Pancreas (tissue), 10 donors: ENCODE measurements around the gene SAE1. TPM values are rescaled to one million over a fixed set of nuclear protein-coding genes. Genes with fewer than 3 reads are reported as not detected.
A peak's percentile ranks its signal among the peaks of the same experiment; 100 is the strongest.

ENCODE experiments used
- ATAC-seq, 4 donors: fragments of 200-7000 bp; cut with Tn5 transposase; one replicate each; pipeline versions ENCODE4 v1.8.0 to v1.9.1; 2020; ENCODE audit warnings: mild to moderate bottlenecking in 4 of 4, moderate library complexity in 4 of 4
- DNase-seq, 6 donors: peaks; one replicate each; pipeline ENCODE4 v3.0.0-alpha.2; 2020
- FAIRE-seq: peaks from 2 replicates; lab custom pipeline; 2012; peaks lifted over from hg19 to GRCh38; lab: Jason Lieb, UNC
- H3K27ac ChIP-seq, 4 donors: fragments of 200-600 bp; sonication (generic); 1 replicate in 3 of 4; 2 replicates in 1 of 4; pipeline versions ENCODE4 v1.5.0 to v1.8.0; 2020
- H3K27me3 ChIP-seq, 4 donors: fragments of 200-600 bp; one replicate each; pipeline ENCODE4 v1.8.0; 2021
- H3K36me3 ChIP-seq, 3 donors: fragments of 200-600 bp; sonication (generic) in 1 of 3; one replicate each; pipeline versions ENCODE4 v1.5.0 to v1.8.0; 2020 to 2021
- H3K4me1 ChIP-seq, 3 donors: fragments of 200-600 bp; one replicate each; pipeline ENCODE4 v1.8.0; 2021
- H3K4me3 ChIP-seq, 4 donors: fragments of 200-600 bp; sonication (generic) in 2 of 4; one replicate each; pipeline versions ENCODE4 v1.5.0 to v1.8.0; 2020 to 2021
- H3K9me3 ChIP-seq, 4 donors: fragments of 200-600 bp; one replicate each; pipeline ENCODE4 v1.8.0; 2021
- CTCF ChIP-seq, 4 donors: fragments of 200-600 bp; sonication (generic) in 3 of 4; IDR thresholded peaks; one replicate each; pipeline versions ENCODE4 v1.5.0 to v1.8.0; 2021; ENCODE audit warnings: antibody characterized with exemption in 4 of 4
- WGBS, 2 donors: extraction: QIAGEN DNeasy Blood & Tissue Kit; methylation state at CpG; one replicate each; pipeline ENCODE4 v1.1.7; 2013; 5-methylcytosine and 5-hydroxymethylcytosine counted together
- intact Hi-C, 3 donors: fragments of 100-400 bp; cut with DNase I; formaldehyde crosslinking; loops; one replicate each; pipeline versions ENCODE4 v1.11.1 to v1.14.2; 2022
- polyA plus RNA-seq, 2 donors: library from polyadenylated mRNA; stranded (reverse); fragments of 200-250 nt; gene quantifications; one replicate each; pipeline ENCODE4 v1.2.3, GENCODE V29; 2013
- total RNA-seq, 6 donors: library from RNA; stranded (reverse); fragmentation: NEBNext Ultra II Directional in 4 of 6; extraction: Animal tissue kit (Norgen Biotek cat#: 25700) in 4 of 6; gene quantifications; one replicate each; pipeline versions ENCODE4 v1.2.1 to v1.2.4, GENCODE V29; 2021 to 2023
- donor health status: healthy with polysubstance abuse.
- donor health status: DM: no; HTN: no; CAD: no; lungs with moderate emphysema.
- donor health status: DM: no; HTN: no; CAD: no.
- donor health status: control.
- donor health status: control.
- donor health status: Bipolar disorder and iron deficiency.
- donor health status: DM: yes; HTN: yes; CAD: no.
- donor health status: DM: no; HTN: no; CAD: no.
- donor health status: DM: no; HTN: no; CAD: no.
- donor health status: DM: yes; HTN: yes; CAD: no.

Gene SAE1
- total and polyA plus RNA-seq, 8 donors, result 10.0 to 25.8 (median 20.1) TPM

GRCh38 chr19:47152632-47153031 is 22.0 kb downstream of the SAE1 start:
- 33 to 36% methylated on average over 2 of the region's 2 CpGs for WGBS, 2 donors
- Histone ChIP-seq H3K9me3 (no peaks in the 10 kb centered on the region), H3K27me3 (no peaks in the 10 kb centered on the region), H3K4me1 (peaks cover 12 to 16% (median 14%) of the 10 kb centered on the region in 3 donors), H3K27ac (peak overlapping the region in 2 of 4 donors; percentile 8 to 32), H3K36me3 (peaks cover 0 to 10% (median 3%) of the 10 kb centered on the region in 3 donors), H3K4me3 (no peak overlapping the region)
- DNase-seq (peak in 1 of 6 donors; percentile 22), FAIRE-seq (no peak), ATAC-seq (peak in 3 of 4 donors; percentile 80 to 82 (median 81))
- TF ChIP-seq CTCF (IDR thresholded peaks at IDR 0.05), result no peak
- intact Hi-C loops, result loop anchor here in 2 of 3 donors (10.0 kb wide), 2 partner anchors 52 to 92 kb away; no protein-coding TSS in a partner anchor

- intact Hi-C loops, result loop anchor here in 2 of 3 donors (10.0 kb wide), 2 partner anchors 52 to 92 kb away; no protein-coding TSS in a partner anchor
- Histone ChIP-seq H3K27me3 (no peaks in the 10 kb centered on the region), H3K4me1 (peaks cover 14 to 16% (median 14%) of the 10 kb centered on the region in 3 donors), H3K4me3 (no peak overlapping the region), H3K9me3 (no peaks in the 10 kb centered on the region), H3K36me3 (peaks cover 0 to 10% (median 3%) of the 10 kb centered on the region in 3 donors), H3K27ac (no peak overlapping the region)
- FAIRE-seq (no peak), ATAC-seq (no peak), DNase-seq (no peak)
- 52 to 60% methylated on average over 2 of the region's 2 CpGs for WGBS, 2 donors
- TF ChIP-seq CTCF (IDR thresholded peaks at IDR 0.05), result no peak
Observed at GRCh38 chr19:47153266-47153665, 22.6 kb downstream of the SAE1 start.

- DNase-seq (no peak), FAIRE-seq (no peak), ATAC-seq (no peak)
- TF ChIP-seq CTCF (IDR thresholded peaks at IDR 0.05), result no peak
- H3K9me3 ChIP-seq, result no peaks in the 10 kb centered on the region
- no peak overlapping the region for H3K4me3 ChIP-seq
- peaks cover 0 to 9% (median 3%) of the 10 kb centered on the region in 3 donors for H3K36me3 ChIP-seq
- no peaks in the 10 kb centered on the region for H3K27me3 ChIP-seq
- peaks cover 14 to 16% (median 14%) of the 10 kb centered on the region in 3 donors for H3K4me1 ChIP-seq
- WGBS, 2 donors, result 78 to 84% methylated on average over 7 of the region's 7 CpGs
- H3K27ac ChIP-seq, result no peak overlapping the region
- intact Hi-C loops, result loop anchor here in 2 of 3 donors (10.0 kb wide), 2 partner anchors 50 to 90 kb away; no protein-coding TSS in a partner anchor
Observed at GRCh38 chr19:47155148-47155547, 24.5 kb downstream of the SAE1 start.

GRCh38 chr19:47156861-47157430 is 26.3 kb downstream of the SAE1 start:
- TF ChIP-seq CTCF (IDR thresholded peaks at IDR 0.05), result no peak
- peak in 1 of 4 donors; percentile 27 for ATAC-seq
- FAIRE-seq, result no peak
- Histone ChIP-seq H3K4me3 (no peak overlapping the region), H3K9me3 (no peaks in the 10 kb centered on the region), H3K4me1 (peaks cover 11 to 12% (median 11%) of the 10 kb centered on the region in 3 donors), H3K36me3 (peaks cover 0 to 4% (median 0%) of the 10 kb centered on the region in 3 donors), H3K27ac (peak overlapping the region in 1 of 4 donors; percentile 13), H3K27me3 (no peaks in the 10 kb centered on the region)
- WGBS, 2 donors, result 77 to 81% methylated on average over 7 of the region's 7 CpGs
- intact Hi-C loops, result loop anchor here in 2 of 3 donors (10.0 kb wide), 2 partner anchors 48 to 88 kb away; no protein-coding TSS in a partner anchor
- no peak for DNase-seq
